Lower leg skin (tissue), 3 donors: ENCODE data around the gene CHEK2.

Experiments used
- CTCF ChIP-seq, 3 donors: fragments of 450-650 bp; IDR thresholded peaks; one replicate each; pipeline ENCODE4 v1.5.1; 2016; ENCODE audit warnings: antibody characterized with exemption in 3 of 3, mild to moderate bottlenecking in 3 of 3, moderate library complexity in 2 of 3
- POLR2A ChIP-seq, 2 donors: fragments of 450-650 bp; IDR thresholded peaks; one replicate each; pipeline ENCODE4 v1.6.1; 2016 to 2017; ENCODE audit warnings: antibody characterized with exemption in 2 of 2, mild to moderate bottlenecking in 1 of 2, moderate library complexity in 1 of 2

- TF ChIP-seq CTCF (IDR thresholded peaks at IDR 0.05), result no peak
- no peak for TF ChIP-seq POLR2A (IDR thresholded peaks at IDR 0.05)
Measured at GRCh38 chr22:28648792-28649191, 92.8 kb downstream of the CHEK2 start.
